ENCODE results near the gene ATG5. TPM values are rescaled to one million over a fixed set of nuclear protein-coding genes. Genes with fewer than 3 reads are reported as not detected.
A peak's percentile ranks its signal among the peaks of the same experiment; 100 is the strongest.

ATG5 gene
- total and polyA plus RNA-seq, 9 of the 15 experiments (the other 6 are each of a cell fraction or from before 2014, with no cell fraction given) = 29.0 to 80.0 (median 53.2) TPM

- TF ChIP-seq NFRKB (IDR thresholded peaks at IDR 0.05; ENCODE audit: low read depth) (0 out of 2 replicates have a peak, but pooled peaks have one; percentile 6), KDM1A (IDR thresholded peaks at IDR 0.05) (peak in 1 of 2 experiments; percentile 41; a peak in 1 of 4 replicates)
Observed at GRCh38 chr6:106177786-106178185, 147.8 kb downstream of the ATG5 start (continued).

- in situ Hi-C loops (cut with MboI) (no loop called here), intact Hi-C loops (cut with micrococcal nuclease) (no loop called here)
- WGBS (ENCODE audit: insufficient coverage, low coverage, missing lambda C conversion rate) = 53% methylated on average over 2 of the region's 2 CpGs
- CTCF ChIA-PET (ENCODE audit: low intra/inter-chr PET ratio) = no interaction called here
- no peaks in the 10 kb centered on the region for H4K20me1 ChIP-seq (replicated peaks; ENCODE audit: control insufficient read depth, insufficient read depth, low read length)
- H3K27ac ChIP-seq (ENCODE audit: extremely low read depth, low read depth, low read length) = no peak overlapping the region
- no peaks in the 10 kb centered on the region for H3K79me2 ChIP-seq (ENCODE audit: control insufficient read depth, insufficient read depth, low read length)
- peaks cover 7 to 9% of the 10 kb centered on the region in 2 experiments; a peak in 4 of 5 replicates for H3K4me1 ChIP-seq (replicated peaks in 1 of 2; ENCODE audit: control insufficient read depth in 2 of 2, insufficient read depth in 2 of 2, low read length in 2 of 2)
- H3K9me3 ChIP-seq (replicated peaks; ENCODE audit: control insufficient read depth, insufficient read depth, low read depth, low read length) = no peaks in the 10 kb centered on the region
- POLR2A ChIA-PET = interaction anchor here (1.0 kb wide), 1 partner anchor 22 kb away, joined by 3 read pairs; no protein-coding TSS in a partner anchor
- DNase-seq (ENCODE audit: extremely low read depth in 1 of 4, low spot score in 3 of 4) (no peak), FAIRE-seq (no peak), ATAC-seq (no peak)
- H3K9ac ChIP-seq (ENCODE audit: insufficient read depth in 1 of 2, low read depth in 2 of 2, low read length in 2 of 2) = no peak overlapping the region
- H3K27me3 ChIP-seq (ENCODE audit: control insufficient read depth in 2 of 2, insufficient read depth in 2 of 2, low read length in 2 of 2) = no peaks in the 10 kb centered on the region; a peak in 1 of 5 replicates
- BruUV-seq (replicated peaks) = no TSS peak
- H2AFZ ChIP-seq (ENCODE audit: low read depth, low read length) = no peak overlapping the region
- H3K36me3 ChIP-seq (ENCODE audit: control insufficient read depth, insufficient read depth, low read length) = no peaks in the 10 kb centered on the region
- H3K4me3 ChIP-seq = no peak overlapping the region
- H3K9me1 ChIP-seq (ENCODE audit: control insufficient read depth, insufficient read depth, low read length) = no peaks in the 10 kb centered on the region
- no peak overlapping the region for H3K4me2 ChIP-seq (ENCODE audit: insufficient read depth, low read length)
- TF ChIP-seq ZEB2 (IDR thresholded peaks at IDR 0.05) (no peak), HMGN3 (IDR thresholded peaks at IDR 0.05; ENCODE audit: borderline replicate concordance, extremely low read depth, insufficient read length, low read depth, low read length) (no peak), IRF1 (CRISPR knock-in tag; IDR thresholded peaks at IDR 0.05; ENCODE audit: borderline replicate concordance) (no peak), ZNF830 (CRISPR knock-in tag; IDR thresholded peaks at IDR 0.05) (no peak), ZNF274 (IDR thresholded peaks at IDR 0.05; ENCODE audit: borderline replicate concordance, low read depth, low read length) (no peak), MTA2 (IDR thresholded peaks at IDR 0.05; ENCODE audit: low read depth) (no peak), FOXJ3 (CRISPR knock-in tag; IDR thresholded peaks at IDR 0.05) (no peak), ZNF354B (CRISPR knock-in tag; IDR thresholded peaks at IDR 0.05) (no peak), SUPT5H (IDR thresholded peaks at IDR 0.05) (no peak), ZNF282 (CRISPR knock-in tag; IDR thresholded peaks at IDR 0.05) (no peak), NFYB (IDR thresholded peaks at IDR 0.05; ENCODE audit: extremely low read depth, insufficient read length) (no peak), SMARCA4 (IDR thresholded peaks at IDR 0.05) (no peak)
Observed at GRCh38 chr6:106173124-106173879, 152.3 kb downstream of the ATG5 start.

Measured in K562 (cell line).